HG03108 (cell line): Measurements from ENCODE around the gene C1GALT1C1L.
A peak's percentile ranks its signal among the peaks of the same experiment; 100 is the strongest.
"Not testable (repeated sequence)": the region's sequence is repeated elsewhere in the genome, so short reads cannot be mapped to it uniquely, and the experiment has no call there.

Experiments used
- ATAC-seq: cut with Tn5 transposase; IDR thresholded peaks from one replicate; pipeline ENCODE4 v1.9.1; 2021; ENCODE audit warnings: moderate library complexity; ENCODE audit not compliant: unreplicated experiment

The C1GALT1C1L gene

DNA sequence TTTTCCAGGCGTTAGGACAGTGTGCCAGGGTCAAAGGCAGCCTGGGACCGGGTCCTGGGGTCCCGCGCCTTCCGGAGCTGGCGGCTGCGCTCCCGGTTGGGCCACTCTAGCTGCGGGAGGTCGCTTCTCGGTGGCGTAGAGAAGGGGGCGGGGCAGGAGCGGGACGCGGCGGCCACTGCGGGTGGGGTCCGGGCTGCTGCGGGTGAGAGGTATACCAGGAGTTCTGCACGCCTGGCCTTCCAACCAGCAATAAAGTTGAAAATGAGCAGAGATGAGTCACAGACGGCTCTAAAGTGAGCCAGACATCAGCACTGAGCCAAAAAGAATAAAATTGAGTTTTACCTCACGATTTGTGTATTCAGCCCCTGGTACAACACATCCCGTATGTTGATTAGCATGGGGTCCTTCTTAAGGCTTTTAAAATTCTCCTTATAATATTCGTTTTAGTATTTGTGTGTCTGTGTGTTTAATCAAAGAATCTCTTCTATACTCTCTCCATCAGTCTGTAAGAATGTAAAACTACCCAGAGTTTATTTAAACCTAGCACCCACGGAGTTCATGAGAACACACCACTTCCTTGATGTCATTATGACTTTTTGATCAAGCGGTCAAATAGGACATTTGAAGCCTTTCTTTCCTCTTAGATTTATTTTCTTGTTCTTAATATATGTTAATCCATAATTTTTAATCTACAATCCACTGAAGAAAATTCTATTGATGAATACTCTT is at the start of gene C1GALT1C1L:
Gene C1GALT1C1L, minus strand, starts transcription at position 108 of the 729 bp plus-strand sequence. Its CDS starts 107 bp downstream, at position 1.
- no peak for ATAC-seq

GRCh38 chr2:43725711-43726246 is 49.5 kb upstream of the C1GALT1C1L start:
- no peak for ATAC-seq

DNA sequence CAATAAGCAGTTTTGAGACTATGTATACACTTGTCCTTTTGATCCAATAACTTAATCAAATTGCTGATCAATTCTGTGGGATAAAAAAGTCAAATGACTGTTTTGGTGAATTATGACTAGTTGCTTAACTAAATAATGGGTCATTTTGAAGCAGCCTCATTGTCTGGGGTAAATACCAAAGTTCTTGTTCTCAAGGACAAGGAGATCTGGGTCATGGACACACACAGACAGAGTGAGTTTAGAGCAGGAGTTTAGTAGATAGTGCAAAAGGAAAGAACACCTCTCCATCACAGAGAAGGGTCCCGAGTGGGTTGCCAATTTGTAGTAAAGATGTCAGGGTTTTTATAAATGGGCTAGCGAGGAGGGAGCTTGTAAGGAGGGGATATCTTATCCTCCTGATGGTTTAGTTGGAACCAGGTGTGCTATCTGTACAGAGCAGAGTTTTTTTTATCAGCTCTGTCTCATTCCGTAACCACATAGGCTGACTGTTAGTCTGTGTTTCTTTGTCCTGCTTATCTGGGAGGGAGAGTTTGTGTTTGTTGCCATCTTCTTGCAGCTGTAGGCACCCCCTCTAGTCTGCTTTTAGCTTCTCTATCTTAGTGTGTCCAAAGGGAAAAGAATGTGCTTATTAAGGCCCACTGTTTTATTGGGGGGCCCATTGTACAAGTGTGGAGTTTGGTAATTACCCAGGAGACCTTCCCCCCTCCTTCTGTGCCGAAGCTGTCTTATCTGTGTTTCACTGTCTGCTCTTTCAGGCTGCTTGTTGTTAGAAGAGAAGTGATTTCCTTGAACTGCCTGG is 48.7 kb upstream of the C1GALT1C1L start:
- ATAC-seq, result no peak

DNA sequence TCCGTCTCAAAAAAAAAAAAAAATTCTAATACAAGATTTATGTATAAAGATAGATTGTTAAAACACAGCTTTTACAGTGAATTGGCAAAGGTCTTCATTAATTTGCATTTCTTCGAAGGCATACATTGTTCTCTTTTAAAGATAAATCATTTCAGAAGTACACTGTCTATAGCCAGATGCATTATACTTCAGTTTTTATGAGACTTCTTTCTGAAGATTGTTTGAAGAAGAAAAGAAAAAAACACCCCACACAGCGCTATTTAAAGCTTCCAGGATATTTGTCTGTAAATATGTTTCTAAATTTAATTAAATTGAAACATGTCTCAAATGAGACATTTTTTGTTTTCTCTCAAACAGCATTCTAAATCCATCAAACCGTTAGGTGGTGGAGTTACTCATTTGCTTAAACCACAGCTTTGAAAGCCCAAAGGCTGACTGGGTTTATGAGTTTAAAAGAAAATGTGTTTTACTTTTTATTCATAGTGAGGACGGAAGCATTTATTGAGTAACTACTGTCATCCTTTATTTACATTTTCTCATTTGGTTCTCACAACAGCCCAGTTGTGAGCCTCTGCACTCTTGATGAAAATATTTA is 42.4 kb upstream of the C1GALT1C1L start:
- ATAC-seq, result peak; percentile 69

- no peak for ATAC-seq
These were observed 41.1 kb upstream of the C1GALT1C1L start for GRCh38 chr2:43717322-43717721.

- ATAC-seq, result no peak
These were observed 39.3 kb upstream of the C1GALT1C1L start for GRCh38 chr2:43715300-43716098.

GRCh38 chr2:43714164-43714563 is 37.9 kb upstream of the C1GALT1C1L start:
- no peak for ATAC-seq

- no peak for ATAC-seq
These were observed 34.6 kb upstream of the C1GALT1C1L start for GRCh38 chr2:43710866-43711265.

DNA sequence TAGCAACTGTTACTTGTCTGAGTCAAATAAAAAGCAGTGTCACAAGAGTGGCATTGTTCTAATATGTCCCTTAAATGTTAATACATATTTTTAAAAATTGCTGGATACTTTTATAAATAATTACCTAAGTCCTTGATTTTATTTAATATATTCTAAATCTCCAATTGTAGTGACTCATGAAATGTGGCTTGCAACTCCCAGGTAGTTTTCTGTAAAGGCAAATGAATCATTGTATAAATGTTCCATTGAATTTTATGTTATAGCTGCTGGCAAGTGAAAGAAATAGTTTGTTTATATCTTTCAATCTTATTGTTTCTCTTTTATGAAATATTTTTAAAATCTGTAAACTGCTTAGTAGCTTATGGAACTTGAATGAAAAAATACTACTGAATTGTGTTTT is 32.7 kb upstream of the C1GALT1C1L start:
- ATAC-seq, result no peak

GRCh38 chr2:43708178-43708577 is 31.9 kb upstream of the C1GALT1C1L start:
- ATAC-seq, result no peak

DNA sequence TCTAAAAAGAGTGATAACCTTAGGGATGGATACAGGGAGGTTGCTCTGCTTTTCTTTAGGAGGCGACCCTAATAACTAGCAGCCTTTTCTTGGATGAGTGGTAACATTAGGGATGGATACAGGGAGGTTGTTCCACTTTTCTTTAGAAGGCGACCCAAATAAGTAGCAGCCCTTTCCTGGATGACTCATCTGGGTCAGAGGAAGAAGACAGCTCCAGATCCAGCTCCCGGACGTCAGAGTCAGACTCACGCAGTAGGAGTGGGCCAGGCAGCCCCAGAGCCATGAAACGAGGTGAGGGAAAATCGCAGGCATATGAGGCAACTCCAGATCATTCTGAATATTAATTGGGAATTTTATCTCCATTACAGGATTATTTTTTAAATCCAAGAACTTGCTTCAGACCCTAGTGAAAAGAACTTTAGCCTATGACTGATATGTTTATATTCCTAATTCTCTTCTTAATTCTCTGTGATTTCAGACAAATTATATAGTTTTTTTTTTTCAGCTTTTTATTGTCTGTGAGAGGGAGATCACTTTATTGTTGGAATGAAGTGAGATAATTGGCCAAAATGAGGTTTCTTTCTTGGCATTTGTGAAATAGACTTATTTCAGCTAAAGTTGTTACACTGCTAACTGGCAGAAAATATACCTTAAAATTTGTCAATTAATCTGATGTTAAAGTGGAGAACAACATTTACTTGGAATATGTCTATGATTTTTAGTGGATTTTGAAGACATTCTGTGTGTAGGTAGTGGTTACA is 31.2 kb upstream of the C1GALT1C1L start:
- ATAC-seq, result no peak

GRCh38 chr2:43701111-43701510 is 24.9 kb upstream of the C1GALT1C1L start:
- ATAC-seq, result no peak

- no peak for ATAC-seq
These were observed 23.5 kb upstream of the C1GALT1C1L start for GRCh38 chr2:43699761-43700160.

DNA sequence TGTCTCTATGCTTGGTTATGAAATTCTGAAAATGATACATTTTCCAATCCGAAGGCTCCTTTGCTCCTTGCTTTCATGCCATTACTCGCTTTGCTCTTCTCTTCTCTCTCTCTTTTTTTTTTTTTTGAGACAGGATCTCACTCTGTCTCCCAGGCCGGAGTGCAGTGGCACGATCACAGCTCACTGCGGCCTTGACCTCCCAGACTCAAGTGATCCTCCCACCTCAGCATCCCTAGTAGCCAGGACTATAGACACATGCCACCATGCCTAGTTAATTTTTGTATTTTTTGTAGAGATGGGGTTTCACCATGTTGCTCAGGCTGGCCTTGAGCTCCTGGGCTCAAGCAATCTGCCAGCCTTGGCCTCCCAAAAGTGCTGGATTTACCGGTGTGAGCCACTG is 21.9 kb upstream of the C1GALT1C1L start:
- not testable (repeated sequence) for ATAC-seq

DNA sequence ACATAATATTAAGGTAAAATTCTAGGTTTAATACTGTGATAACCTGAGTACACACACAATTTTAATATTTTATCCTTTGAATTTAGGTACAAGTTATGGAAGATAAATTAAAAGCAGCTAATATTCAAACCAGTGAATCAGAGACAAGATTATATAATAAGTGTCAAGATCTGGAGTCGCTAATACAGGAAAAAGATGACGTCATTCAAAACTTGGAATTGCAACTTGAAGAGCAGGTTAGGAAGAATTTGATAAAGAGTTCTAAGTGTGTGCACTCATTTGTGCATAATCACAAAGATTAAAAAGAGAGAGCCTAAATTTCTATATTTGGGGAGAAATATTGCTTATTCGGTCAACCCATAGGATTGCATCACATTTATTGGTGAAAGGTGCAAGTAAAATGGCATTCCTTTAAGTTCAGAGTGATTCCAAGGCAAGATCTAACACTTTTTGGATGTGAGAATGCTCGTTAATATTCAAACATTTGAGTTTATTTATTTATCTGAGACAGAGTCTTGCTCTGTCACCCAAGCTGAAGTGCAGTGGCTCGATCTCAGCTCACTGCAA is 16.3 kb upstream of the C1GALT1C1L start:
- ATAC-seq, result no peak

DNA sequence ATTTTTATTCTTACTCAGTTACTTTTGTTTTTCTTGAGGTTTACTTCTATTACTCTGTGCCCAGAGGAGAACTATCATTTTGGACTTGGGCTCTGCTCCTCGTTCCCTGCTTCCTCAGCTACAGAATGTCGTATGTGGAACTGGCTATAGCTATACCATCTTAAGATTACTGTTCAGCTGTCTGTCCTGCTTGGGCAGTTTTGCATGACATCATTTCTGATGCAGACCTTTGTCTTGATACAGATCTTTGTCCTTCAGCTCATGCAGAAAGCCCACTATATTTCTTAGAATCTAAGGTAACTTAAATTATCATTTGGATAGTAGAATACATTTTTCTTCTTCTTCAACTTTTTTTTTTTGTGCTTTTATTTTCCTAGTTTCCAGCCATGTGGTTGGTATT is 13.8 kb upstream of the C1GALT1C1L start:
- ATAC-seq, result no peak

- no peak for ATAC-seq
These were observed 9.1 kb upstream of the C1GALT1C1L start for GRCh38 chr2:43685357-43685756.

DNA sequence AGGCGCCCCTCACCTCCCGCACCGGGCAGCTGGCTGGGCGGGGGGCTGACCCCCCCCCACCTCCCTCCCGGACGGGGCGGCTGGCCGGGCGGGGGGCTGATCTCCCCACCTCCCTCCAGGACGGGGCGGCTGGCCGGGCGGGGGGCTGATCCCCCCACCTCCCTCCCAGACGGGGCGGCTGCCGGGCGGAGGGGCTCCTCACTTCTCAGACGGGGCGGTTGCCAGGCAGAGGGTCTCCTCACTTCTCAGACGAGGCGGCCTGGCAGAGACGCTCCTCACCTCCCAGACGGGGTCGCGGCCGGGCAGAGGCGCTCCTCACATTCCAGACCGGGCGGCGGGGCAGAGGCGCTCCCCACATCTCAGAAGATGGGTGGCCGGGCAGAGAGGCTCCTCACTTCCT is 1.6 kb upstream of the C1GALT1C1L start:
- not testable (repeated sequence) for ATAC-seq

DNA sequence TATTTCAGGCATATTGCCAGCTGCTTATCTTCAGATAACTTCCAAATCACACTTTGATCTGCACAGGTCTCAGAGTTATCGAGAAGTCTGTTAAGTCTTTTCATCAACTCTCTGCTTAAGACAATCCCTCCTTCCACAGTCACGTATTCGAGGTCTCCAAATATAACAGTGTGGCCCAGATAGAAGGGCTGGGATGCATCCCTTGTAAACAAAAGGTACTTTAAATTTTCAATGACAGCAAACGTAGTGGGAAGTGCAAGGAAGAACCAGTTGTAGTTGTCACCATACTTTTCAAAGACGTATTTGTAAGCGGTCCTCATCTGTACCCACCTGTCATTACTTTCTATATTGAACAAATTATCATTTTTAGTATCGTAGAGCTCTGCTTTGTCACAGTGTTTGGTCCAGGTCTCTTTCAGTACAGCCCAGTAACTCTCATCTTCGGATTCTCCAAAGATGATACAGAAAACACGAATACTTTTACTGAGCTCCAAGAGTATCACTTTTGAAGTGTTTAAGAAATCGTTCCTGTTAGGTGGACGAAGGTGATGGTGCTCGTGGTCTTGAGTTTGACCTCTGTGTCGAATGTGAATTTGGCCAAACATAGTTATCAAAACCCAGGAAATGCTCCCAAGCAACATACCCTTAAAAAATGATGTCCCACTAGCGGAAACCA is 445 bp downstream of the C1GALT1C1L start:
- ATAC-seq, result no peak
